NCI-H1048 (cell line): ENCODE measurements around the gene TMEM255B.

ENCODE experiments used
- DNase-seq: peaks from one replicate; lab custom pipeline; 2025; lab: John Stamatoyannopoulos, UW

TMEM255B gene

GRCh38 chr13:113804017-113804702 is 45.1 kb downstream of the TMEM255B start:
- no peak for DNase-seq

- no peak for DNase-seq
These were observed 45.8 kb downstream of the TMEM255B start for GRCh38 chr13:113804703-113805430.

- no peak for DNase-seq
These were observed 46.5 kb downstream of the TMEM255B start for GRCh38 chr13:113805431-113806103.

- DNase-seq = no peak
These were observed 47.1 kb downstream of the TMEM255B start for GRCh38 chr13:113806104-113806471.

- no peak for DNase-seq
These were observed 47.5 kb downstream of the TMEM255B start for GRCh38 chr13:113806526-113806925.

- no peak for DNase-seq
These were observed 49.2 kb downstream of the TMEM255B start for GRCh38 chr13:113808058-113808834.

GRCh38 chr13:113809934-113810333 is 50.9 kb downstream of the TMEM255B start:
- no peak for DNase-seq

GRCh38 chr13:113810640-113811039 is 51.6 kb downstream of the TMEM255B start:
- no peak for DNase-seq

- no peak for DNase-seq
These were observed 52.3 kb downstream of the TMEM255B start for GRCh38 chr13:113811081-113811928.

- DNase-seq = no peak
These were observed 53.4 kb downstream of the TMEM255B start for GRCh38 chr13:113812178-113813040.

- no peak for DNase-seq
These were observed 54.2 kb downstream of the TMEM255B start for GRCh38 chr13:113813070-113813748.

GRCh38 chr13:113813749-113814434 is 54.9 kb downstream of the TMEM255B start:
- DNase-seq = no peak

GRCh38 chr13:113814435-113814821 is 55.4 kb downstream of the TMEM255B start:
- no peak for DNase-seq

- DNase-seq = no peak
These were observed 56.4 kb downstream of the TMEM255B start for GRCh38 chr13:113815151-113816058.

- no peak for DNase-seq
These were observed 57.4 kb downstream of the TMEM255B start for GRCh38 chr13:113816254-113816929.

GRCh38 chr13:113816946-113817859 is 58.2 kb downstream of the TMEM255B start:
- DNase-seq = peak; percentile 68
